Lower leg skin (tissue), 3 donors: ENCODE results near the gene ZNF823.

Experiments
- POLR2A ChIP-seq, 2 donors: fragments of 450-650 bp; IDR thresholded peaks; one replicate each; pipeline ENCODE4 v1.6.1; 2016 to 2017; ENCODE audit warnings: antibody characterized with exemption in 2 of 2, mild to moderate bottlenecking in 1 of 2, moderate library complexity in 1 of 2
- TF ChIP-seq, protein P1 (sequence below), 3 donors: fragments of 450-650 bp; IDR thresholded peaks; one replicate each; pipeline ENCODE4 v1.5.1; 2016; ENCODE audit warnings: antibody characterized with exemption in 3 of 3, mild to moderate bottlenecking in 3 of 3, moderate library complexity in 2 of 3

DNA sequence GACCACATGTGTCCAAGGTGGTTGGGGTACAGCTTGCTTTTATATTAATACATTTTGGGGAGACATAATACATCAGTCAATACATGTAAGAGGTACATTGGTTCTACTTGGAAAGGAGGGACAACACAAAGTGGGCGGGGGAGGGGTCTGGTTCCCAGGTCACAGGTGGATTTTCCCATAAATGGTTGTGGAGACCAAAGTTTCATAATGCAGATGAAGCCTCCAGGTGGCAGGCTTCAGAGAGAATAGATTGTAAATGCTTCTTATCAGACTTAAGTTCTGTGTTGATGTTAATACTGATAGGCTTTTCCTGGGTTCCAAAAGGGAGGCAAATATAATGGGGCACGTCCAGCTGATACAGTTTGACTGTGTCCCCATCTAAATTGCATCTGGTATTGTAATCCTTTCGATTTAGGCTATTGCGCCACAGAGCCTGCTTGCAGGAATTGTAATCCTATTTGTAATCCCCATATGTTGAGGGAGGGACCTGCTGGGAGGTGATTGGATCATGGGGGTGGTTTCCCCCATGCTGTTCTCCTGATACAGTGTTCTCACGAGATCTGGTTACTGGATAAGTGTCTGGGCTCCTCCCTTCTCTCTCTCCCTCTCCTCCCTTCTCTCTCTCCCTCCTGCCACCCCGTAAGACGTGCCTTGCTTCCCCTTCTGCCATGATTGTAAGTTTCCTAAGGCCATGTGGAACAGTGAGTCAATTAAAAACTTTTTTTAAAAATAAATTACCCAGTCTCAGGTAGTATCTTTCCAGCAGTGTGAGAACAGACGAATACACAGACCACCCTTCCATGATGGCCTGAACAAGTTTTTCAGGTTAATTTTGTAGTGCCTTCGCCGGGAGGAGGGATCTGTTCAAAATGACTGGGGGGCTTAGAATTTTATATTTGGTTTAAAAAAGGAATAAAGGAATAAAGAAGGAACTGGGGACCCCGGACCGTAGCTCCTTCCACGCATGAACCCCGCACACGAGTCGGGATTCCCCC lies 44.9 kb downstream of the ZNF823 start:
- TF ChIP-seq POLR2A (IDR thresholded peaks at IDR 0.05), result no peak
- TF ChIP-seq, protein P1, sequence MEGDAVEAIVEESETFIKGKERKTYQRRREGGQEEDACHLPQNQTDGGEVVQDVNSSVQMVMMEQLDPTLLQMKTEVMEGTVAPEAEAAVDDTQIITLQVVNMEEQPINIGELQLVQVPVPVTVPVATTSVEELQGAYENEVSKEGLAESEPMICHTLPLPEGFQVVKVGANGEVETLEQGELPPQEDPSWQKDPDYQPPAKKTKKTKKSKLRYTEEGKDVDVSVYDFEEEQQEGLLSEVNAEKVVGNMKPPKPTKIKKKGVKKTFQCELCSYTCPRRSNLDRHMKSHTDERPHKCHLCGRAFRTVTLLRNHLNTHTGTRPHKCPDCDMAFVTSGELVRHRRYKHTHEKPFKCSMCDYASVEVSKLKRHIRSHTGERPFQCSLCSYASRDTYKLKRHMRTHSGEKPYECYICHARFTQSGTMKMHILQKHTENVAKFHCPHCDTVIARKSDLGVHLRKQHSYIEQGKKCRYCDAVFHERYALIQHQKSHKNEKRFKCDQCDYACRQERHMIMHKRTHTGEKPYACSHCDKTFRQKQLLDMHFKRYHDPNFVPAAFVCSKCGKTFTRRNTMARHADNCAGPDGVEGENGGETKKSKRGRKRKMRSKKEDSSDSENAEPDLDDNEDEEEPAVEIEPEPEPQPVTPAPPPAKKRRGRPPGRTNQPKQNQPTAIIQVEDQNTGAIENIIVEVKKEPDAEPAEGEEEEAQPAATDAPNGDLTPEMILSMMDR (IDR thresholded peaks at IDR 0.05), result no peak
